GM19239 (cell line): ENCODE measurements around the gene MEIS1.
"Not testable (repeated sequence)": the region's sequence is repeated elsewhere in the genome, so short reads cannot be mapped to it uniquely, and the experiment has no call there.

Source experiments
- DNase-seq: peaks from one replicate; pipeline ENCODE4 v3.0.0; 2011; ENCODE audit warnings: low spot score; ENCODE audit not compliant: insufficient read length
- FAIRE-seq: peaks from 2 replicates; lab custom pipeline; 2011; peaks lifted over from hg19 to GRCh38; lab: Jason Lieb, UNC

Gene MEIS1

DNA sequence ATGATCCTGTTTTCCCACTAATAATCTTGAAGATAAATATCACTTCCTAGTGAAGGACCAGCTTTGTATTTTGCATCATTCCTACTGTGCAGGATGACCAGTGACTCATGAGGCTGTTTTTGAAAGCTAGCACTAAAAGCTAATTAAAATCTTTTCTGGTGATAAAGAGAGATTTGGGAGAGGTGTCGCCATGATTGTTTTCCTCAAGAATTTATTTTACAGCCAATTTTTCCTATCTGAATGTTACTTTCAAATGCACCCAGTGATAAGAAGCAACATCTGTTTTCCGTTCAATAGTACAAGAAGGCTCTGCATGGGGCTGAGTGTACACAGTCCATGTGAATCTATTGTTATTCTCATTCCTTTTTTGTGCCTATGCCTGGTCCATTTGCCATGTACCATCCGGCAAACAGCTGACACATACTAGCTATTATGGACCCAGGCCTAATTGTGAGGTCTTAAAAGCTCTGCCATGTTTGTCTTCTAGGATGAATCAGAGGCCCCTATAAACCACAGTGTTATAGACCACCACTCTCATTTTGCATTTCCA is 28.4 kb downstream of the MEIS1 start:
- FAIRE-seq: no peak
- no peak for DNase-seq

DNA sequence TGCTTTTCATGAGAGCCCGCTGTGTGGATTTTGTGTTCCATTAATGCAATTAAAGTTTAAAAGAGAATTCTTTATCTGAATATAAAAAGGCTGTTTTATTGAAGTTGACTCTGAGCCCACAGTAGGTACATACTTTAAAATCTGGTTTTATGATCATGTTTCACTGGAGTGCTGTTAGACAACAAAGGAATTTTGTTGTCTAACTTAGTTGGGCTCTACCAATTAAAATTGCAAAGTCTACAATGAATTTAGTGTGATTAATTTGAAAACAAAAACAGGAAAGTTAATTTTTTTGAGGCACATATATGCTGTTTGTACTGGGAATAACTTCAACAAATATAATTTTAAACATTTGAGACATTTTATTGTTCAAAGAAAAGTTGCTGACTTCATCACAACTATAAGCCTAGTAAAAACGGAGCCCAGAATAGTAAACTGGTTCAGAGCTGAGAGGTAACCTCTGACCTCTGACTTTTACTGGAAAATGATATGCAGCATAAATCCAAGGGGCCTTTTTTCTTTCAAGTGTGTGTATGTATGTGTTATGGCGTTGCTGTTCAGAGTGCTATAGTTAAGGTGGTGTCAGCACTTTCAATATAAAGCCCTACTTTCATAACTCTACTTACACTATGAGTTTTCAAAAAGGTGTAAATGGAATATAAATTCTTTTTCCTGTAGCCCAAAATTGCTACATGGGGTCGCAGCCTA is 30.2 kb downstream of the MEIS1 start:
- no peak for FAIRE-seq
- DNase-seq: no peak

DNA sequence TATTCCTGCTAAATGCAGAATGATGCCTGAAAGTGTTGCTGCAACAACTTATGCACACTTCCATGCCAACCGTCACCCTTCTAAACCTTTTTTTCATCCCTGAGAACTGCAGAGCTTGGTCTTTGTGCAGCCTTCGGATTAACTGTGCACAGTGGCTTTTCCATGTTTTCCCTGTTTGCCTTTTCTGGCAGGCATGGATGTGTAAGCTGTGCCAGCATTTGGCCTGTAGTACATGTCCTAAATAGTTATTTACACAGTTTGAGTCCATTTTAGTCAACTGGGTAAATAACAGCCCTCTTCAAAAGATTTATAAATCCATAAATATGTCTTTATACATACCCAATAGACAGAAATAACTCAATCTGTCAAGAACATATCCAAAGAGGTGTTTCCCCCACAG is 31.5 kb downstream of the MEIS1 start:
- DNase-seq (no peak), FAIRE-seq (no peak)

DNA sequence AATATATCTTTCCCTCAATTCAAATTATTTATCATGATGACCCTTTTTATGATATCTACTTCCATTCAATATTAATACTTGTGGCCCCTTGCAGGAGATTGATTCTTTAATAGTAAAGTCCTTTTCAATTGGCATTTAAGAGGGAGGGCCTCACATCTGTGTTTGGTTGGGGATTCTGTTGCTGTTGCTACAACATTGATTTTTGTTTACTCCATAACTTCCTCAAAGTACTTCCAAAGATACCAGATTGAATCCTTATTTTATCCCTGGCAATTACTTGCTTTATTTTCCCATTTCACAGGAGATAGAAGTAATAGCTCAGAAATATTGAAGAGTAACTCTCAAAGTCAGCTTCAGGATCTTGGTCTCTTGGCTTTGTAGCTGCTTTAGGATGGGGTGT is 32.8 kb downstream of the MEIS1 start:
- FAIRE-seq (no peak), DNase-seq (no peak)

DNA sequence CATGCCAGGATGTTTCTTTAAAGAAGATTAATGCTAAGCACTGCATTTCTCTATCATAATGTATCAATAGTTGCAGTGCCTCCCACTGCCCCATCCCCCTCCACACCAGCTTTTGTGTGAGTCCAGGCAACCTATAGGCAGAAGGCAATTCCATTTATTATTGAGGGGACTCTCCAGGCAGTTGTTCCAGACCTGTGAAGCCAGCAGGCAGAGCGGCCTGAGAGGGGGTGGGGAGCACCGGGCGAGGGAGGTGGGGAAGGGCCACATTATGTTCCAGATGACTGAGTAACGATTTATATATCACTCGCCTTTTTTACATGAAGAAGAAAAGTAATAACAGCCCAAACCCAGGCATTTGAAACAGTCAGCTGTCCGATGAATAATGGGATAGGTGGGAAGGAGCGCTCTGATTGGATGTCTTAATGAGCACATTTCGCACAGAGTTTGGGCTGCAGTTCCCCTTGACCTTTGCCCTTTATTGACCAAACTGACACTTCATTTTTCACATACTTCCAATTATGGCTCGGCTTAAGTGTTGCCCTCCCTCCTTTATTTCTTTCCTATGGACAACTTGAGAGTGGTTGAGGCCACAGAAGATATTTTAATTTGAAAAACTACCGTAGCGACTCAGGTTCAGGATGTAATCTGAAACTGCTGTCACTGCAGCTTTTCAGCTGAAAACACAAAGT is 34.4 kb downstream of the MEIS1 start:
- FAIRE-seq (no peak), DNase-seq (no peak)

DNA sequence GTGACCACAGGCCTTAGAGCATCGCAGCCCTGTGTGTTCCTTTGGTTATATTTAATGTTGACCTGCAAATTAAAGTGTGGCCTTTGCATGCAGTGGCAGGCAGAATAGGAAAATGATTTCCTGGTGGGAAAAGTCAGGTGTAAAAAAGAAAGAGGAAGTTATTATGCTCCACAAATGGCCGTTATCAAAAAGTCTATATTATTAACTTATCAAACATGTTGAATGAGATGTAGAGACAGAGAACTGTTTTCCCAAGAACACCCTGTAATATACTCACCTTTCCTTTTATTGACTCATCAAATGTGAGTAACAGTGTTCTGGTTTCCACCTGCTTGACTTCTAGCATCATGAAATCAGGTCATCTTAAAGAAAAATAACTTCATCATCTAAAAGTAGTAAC is 35.3 kb downstream of the MEIS1 start:
- no peak for FAIRE-seq
- DNase-seq: no peak

DNA sequence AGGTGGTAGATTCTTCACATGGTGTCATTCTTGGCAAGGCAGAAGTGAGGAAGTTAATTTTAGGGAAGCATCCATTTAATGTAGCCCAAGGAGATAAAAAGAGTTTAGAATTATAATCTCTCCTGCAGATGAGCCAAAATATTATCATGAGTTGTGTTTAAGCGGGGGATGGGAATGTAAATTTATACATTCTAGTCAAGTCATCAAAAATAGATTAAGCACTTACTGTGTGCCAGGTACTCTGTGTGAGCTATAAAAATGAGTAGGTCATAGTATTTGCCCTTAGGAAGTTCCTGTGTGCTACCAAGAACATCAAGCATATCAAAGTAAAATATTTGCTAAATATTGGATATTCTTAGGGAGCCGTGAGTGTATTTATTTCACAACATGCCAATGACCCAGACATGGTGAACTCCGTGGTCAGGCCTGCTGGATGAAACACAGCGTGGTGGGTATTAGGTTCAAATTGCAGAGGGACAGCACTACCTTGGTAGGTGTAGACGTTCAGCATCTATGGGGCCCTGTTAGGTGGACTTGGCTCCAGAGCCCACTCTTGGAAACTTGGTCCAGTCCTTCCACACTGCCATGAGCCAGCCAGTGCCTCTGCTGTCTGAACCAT is 37.4 kb downstream of the MEIS1 start:
- DNase-seq (no peak), FAIRE-seq (no peak)

DNA sequence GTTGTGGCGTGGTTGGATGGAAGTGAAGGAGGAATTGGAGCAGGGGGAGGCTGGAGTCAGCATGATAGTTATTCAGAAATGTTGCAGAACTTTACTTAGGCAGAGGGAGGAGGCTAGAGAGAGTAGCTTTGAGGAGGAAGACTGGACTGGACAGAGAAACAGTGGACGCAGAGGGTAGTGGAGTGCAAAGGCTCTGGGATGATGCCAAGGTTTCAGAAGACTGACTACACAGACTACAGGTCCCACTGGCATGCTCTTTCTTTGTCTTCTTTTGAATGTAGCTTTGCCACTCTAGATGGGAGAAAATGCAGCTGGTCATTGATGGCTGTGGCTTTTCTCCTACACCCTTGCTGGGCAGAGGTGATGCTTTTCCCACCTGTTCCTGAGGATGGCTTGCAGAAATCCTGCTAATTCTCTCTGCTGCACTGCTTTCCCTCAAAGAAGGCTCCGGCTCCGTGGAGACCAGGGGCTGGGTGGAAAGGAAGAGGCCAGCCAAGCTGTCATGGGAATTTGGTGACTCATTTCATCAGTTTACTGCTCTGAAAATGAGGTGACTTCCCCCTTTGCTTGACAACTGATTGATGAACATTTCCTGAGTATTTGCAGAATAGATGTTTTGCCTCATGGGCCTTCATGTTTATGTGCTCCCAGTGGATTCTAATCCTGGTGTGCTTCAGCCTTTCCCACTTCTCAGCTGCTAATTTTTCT is 42.4 kb downstream of the MEIS1 start:
- FAIRE-seq (no peak), DNase-seq (no peak)

DNA sequence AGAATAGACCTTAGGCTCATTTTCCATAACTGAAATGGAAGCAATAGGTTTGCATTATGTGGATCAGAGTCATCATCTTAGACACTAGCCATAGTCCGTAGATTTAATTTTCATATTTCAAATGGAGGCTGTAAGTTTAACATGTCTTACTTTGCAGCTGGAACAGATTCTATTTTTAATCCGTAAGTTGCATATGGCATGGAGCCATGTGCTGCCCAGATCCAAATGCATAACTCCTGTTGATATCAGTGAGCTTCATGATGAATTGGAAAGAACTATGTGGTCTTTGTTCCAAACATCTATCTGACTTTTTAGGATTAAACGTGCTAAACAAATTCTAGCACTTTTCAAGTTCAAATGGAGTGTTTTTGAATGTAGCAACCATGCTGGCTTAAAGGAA is 43.4 kb downstream of the MEIS1 start:
- FAIRE-seq (no peak), DNase-seq (no peak)

DNA sequence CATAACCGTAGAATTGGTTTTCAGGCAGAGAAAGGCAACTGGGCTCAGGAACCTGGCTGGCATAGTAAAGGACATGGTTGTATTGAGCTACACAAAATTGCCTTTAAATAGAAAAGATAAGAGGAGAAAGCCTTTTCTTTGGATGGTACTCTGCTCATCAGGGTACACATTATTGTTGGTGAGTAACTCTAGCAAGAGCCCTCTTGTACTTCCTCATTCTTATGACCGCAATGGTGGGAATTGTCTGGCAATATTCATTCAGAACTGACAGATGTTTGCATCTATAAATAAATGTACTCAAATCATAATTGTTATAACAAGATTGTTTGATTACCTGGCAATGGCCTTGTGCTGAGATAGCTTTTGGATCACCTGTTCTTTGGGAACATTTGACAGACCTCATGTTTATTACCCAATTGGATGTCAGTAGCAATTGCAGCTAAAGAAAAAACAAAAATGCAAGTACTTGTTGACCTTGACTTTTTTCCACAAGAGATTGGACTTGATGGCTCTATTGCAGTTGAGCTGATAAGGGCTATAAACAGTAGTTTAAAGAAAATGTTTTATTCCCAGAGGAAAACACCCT is 43.9 kb downstream of the MEIS1 start:
- no peak for FAIRE-seq
- DNase-seq: no peak

DNA sequence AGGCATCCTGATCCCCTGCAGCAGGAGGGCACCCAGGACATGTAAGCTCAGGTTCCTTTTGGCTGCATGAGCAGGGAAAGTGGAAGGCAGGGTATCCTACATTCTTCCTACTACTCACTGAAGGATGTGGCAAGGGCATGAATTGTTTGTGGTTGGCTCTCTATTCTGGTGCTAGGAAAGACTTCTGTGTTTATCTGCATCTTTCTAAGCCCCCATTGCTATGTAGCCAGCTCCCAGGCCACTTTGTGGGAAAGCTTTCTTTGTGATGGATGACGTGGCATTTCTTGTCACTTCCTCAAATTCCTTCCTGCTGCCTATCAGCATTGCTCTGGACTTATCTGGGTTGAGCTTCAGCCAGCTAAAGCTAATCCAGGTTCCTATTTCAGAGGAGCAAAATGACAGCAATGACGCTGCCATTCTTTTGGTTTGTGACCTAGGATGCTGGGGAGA is 46.2 kb downstream of the MEIS1 start:
- FAIRE-seq: no peak
- DNase-seq: no peak

DNA sequence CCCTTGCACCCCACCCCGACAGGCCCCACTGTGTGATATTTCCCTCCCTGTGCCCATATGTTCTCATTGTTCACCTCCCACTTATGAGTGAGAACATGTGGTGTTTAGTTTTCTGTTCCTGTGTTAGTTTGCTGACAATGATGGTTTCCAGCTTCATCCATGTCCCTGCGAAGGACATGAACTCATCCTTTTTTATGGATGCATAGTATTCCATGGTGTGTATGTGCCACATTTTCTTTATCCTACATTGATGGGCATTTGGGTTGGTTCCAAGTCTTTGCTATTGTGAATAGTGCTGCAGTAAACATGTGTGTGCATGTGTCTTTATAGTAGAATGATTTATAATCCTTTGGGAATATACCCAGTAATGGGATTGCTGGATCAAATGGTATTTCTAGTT is 50.3 kb downstream of the MEIS1 start:
- not testable (repeated sequence) for DNase-seq, FAIRE-seq

DNA sequence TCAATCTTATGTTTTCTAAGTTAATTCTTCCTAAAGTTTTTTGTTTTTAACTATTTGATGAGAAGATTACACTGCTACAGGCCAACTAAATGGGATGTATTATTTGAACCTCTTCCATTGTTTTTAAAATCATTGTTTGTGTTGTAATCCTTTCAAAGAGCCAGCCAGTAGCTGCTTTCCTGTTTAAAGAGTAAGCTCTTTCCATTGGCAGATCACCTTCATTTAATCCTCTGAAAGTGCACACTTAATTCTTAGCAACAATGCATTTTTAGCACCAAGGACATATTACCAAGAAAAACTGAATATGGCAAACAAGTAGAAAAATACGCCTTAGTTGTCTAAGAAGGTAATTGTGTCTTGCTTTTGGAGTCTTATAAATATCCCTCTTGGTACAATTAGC is 54.0 kb downstream of the MEIS1 start:
- no peak for FAIRE-seq

DNA sequence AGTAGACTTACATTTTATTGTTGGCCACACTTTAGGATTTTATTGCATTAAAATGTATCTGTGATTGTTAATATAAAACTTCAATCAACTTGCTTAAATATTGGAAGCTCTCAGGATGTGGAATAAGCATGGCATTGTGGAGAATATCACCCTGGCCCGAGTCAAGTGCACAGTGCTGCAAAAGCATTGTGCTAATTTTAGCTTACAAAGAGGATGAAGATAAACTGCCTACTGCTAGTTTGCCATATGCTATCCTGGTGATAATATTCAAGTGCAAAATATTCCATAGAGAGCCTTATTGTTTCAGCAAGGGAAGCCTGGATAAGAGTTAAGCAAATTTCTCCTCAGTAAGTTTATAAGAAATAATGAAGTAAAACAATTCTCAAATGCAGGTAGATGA is 54.5 kb downstream of the MEIS1 start:
- no peak for FAIRE-seq
- DNase-seq: no peak

More for the DNA sequence above, 54.0 kb downstream of the MEIS1 start:
- no peak for DNase-seq

DNA sequence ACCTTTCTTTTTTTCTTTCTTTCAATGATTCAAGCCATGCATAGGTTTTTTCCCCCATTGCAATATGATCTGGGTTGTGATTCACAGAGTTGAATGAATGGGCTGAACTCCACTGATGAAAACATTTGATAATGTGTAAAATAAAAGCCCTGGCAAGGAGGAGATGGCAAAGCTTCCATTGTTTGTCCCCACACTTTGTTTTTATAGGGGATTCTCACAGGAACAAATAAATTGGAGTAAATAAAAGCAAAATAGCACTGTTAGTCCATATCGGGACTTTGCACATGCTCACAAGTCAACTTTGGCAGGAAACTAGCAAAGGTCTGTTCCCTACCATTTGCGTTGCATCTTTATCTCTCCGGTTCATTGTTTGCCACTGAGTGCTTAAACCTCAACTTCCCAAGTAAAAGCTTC is 55.7 kb downstream of the MEIS1 start:
- no peak for FAIRE-seq
- DNase-seq: no peak

DNA sequence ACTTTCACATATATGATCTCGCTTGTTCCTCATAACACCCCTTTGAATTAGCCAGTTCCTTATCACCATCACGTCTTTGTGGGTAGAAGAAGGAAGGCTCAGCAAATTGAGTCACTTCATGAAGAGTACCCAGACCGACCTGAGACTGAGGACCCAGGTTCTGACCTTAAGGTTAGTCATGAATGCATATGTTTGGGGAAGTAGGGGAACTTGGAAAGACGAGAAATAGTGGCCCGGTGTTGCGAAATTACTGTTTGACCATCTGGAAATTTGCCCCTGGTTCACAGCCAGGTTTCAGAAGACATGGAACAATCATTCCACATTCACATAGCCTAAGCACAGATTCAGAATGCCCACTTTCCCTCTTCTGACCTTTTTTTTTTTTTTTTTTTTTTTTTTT is 59.8 kb downstream of the MEIS1 start:
- FAIRE-seq: no peak
- no peak for DNase-seq

DNA sequence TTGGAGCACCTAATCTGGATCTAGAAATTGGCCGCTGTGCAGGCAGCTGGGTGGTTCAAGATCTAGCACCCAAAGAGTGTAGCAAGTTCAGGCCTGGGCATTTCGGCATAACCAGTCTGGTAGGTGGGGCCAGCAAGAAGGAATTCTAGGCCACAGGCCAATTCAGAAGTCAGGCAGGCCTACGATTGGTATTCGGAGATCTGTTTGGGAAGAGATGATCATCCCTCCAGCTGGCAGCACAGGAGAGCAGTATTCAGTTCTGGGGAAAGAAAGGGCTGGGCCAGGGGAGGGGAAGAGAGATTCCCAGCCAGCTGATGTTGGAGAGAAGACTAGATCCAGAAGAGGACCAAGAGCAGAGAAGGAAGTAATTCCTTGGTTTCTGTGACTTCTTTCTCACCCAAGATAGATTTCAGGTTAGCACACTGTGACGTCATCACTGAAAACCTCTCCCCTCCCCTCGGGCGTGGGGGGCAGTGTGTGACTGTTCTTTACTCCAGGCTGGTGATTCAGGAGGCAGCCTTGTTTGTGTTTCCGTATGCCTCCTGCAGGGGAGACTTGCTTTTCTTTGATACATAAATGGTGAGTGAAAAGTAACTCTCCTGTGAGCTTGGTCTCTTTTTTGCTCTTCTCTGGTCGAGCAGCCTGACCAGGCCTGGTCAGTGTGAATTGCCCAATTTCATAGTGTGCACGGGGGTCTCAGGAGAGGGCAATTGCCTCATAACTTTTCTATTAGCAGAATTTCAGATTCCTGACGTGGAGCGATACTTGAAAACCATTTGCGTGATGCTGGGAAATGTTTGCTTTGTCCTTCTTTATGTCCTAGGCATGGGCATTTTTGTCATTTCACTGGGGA is 61.1 kb downstream of the MEIS1 start:
- no peak for FAIRE-seq
- DNase-seq: no peak

DNA sequence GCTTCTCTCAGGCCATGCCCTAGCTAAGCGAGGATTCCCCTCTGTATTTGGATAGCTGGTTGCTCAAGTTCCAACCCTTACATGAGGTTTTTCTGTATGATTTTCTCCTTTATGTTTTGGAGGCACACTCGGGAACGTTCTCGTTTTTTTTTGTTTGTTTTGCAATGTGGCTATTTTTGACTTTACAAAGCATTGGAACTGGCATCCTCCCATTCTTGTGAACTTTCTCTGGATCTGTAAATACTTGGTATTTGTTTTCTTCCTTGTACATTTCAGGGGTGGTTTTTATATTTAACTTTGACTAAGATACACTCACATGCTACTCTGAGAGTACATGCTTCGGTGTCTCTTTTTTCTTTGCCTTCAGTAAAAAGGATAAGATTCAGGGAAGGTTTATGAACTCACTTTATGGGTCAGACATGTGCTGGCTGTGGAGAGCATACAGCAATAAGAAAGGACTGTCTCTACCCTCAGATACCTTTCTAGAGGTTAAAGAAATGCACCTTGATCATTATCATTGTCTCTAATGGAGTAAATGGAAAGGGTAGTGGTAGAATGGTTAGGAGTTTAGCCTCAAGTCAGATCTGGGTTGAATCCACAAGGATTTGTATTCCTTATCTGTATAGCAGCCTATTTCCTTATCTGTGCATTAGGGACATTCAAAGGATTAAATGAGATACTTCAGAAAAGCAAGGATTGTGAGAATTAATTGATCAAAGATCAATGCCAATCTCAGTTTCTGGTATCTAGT is 61.9 kb downstream of the MEIS1 start:
- FAIRE-seq: no peak
- no peak for DNase-seq
